NB4 (cell line): ENCODE data around the gene SYP.

Experiments
- DNase-seq: peaks from one replicate; pipeline ENCODE4 v3.0.0; 2010; ENCODE audit warnings: low read depth
- H3K4me3 ChIP-seq: one replicate; pipeline ENCODE4 v1.5.1; 2011; ENCODE audit warnings: mild to moderate bottlenecking, low read depth, low read length, moderate library complexity
- MYC ChIP-seq: IDR thresholded peaks from 2 replicates; pipeline ENCODE4 v1.6.1; 2011; ENCODE audit warnings: low read depth, low read length
- POLR2A ChIP-seq: IDR thresholded peaks from 2 replicates; pipeline ENCODE4 v1.6.1; 2011; ENCODE audit warnings: mild to moderate bottlenecking; ENCODE audit not compliant: insufficient read length; ENCODE audit errors: extremely low read depth
- TF ChIP-seq, protein P1 (sequence below): IDR thresholded peaks from one replicate; pipeline ENCODE4 v1.5.1; 2012; ENCODE audit warnings: low read depth, low read length
- TF ChIP-seq, protein P2 (sequence below): IDR thresholded peaks from 2 replicates; pipeline ENCODE4 v1.6.1; 2011; ENCODE audit warnings: low read depth, low read length

Gene SYP

DNA sequence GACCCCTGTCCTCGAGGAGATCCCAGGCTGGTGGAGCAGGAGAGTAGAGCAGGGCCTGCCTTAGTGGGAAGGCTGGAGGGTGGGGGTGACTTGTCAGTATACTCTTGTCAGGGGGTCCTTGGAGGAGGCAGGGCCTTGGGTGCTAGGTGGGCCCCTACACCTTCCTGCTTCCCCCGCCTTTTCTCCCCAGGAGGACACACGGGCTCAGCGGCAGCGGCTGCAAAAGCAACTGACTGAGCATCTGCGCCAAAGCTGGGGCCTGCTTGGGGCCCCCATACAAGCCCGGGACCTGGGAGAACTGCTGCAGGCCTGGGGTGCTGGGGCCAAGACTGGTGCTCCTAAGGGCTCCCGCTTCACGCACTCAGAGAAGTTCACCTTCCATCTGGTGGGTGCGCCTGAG is 46.5 kb upstream of the SYP start:
- no peak for DNase-seq
- TF ChIP-seq MYC (no peak), POLR2A (no peak)
- TF ChIP-seq, protein P1, sequence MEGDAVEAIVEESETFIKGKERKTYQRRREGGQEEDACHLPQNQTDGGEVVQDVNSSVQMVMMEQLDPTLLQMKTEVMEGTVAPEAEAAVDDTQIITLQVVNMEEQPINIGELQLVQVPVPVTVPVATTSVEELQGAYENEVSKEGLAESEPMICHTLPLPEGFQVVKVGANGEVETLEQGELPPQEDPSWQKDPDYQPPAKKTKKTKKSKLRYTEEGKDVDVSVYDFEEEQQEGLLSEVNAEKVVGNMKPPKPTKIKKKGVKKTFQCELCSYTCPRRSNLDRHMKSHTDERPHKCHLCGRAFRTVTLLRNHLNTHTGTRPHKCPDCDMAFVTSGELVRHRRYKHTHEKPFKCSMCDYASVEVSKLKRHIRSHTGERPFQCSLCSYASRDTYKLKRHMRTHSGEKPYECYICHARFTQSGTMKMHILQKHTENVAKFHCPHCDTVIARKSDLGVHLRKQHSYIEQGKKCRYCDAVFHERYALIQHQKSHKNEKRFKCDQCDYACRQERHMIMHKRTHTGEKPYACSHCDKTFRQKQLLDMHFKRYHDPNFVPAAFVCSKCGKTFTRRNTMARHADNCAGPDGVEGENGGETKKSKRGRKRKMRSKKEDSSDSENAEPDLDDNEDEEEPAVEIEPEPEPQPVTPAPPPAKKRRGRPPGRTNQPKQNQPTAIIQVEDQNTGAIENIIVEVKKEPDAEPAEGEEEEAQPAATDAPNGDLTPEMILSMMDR = no peak
- TF ChIP-seq, protein P2, sequence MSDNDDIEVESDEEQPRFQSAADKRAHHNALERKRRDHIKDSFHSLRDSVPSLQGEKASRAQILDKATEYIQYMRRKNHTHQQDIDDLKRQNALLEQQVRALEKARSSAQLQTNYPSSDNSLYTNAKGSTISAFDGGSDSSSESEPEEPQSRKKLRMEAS = no peak
- H3K4me3 ChIP-seq = no peak overlapping the region

DNA sequence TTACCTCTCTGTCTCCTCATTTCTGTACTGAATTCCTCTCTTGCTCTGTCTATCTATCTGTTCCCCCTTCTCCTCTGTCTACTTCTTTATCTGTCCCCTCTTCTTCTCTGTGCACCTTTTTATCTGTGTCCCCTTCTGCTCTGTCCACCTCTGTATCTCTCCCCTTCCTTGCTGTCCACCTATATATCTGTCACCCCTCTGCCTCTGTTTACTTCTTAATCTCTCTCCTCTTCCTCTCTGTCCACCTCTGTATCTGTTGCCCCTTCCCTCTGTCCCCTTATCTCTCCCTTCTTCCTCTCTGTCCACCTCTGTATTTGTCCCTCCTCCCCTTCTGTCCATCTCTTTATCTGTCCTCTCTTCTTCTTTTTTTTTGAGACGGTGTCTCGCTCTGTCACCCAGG is 44.2 kb upstream of the SYP start:
- DNase-seq = no peak
- TF ChIP-seq MYC (no peak), POLR2A (no peak)
- TF ChIP-seq, protein P2 = no peak
- TF ChIP-seq, protein P1 = no peak
- H3K4me3 ChIP-seq = no peak overlapping the region

DNA sequence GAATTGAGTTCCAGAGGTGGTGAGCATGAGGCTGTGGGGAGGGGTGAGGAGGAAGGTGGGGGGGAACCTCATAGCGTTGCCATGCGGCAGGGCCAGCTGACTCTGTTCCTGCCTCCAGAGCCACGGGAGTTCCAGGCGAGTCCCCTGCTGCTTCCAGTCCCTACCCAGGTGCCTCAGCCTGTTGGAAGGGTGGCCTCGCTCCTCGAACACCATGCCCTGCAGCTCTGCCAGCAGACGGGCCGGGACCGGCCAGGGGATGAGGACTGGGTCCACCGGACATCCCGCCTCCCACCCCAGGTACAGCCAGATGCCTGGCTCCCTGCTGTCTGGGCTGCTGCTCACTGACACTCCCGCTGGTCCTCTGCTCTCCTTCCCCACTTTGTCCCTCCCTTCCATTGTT is 43.2 kb upstream of the SYP start:
- H3K4me3 ChIP-seq = no peak overlapping the region
- DNase-seq = no peak
- TF ChIP-seq, protein P1 = no peak
- no peak for TF ChIP-seq MYC
- no peak for TF ChIP-seq POLR2A
- TF ChIP-seq, protein P2 = no peak

DNA sequence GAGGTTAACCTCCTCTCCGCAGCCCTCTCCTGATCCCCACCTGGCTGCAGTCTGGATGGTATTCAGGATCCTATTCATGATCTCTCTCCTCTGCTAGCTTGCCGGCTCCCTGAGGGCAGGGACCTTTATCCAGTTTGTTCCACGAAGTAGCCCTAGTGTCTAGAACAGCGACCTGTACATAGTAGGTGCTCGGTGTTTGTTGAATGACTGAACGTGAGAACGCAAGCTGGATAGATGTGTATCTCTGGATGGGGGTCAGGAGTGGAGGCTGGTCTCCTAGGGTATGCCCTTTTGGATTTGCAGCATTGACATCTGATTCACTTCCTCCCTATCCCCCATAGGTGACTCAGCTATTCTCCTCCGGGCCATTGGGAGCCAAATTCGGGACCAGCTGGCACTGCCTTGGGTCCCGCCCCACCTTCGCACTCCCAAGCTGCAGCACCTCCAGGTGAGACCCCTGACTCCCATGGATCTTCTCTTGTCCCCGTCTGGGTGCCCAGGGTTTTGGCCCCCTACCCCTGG is 42.6 kb upstream of the SYP start:
- DNase-seq = no peak
- H3K4me3 ChIP-seq = no peak overlapping the region
- TF ChIP-seq, protein P1 = no peak
- TF ChIP-seq POLR2A (no peak), MYC (no peak)

DNA sequence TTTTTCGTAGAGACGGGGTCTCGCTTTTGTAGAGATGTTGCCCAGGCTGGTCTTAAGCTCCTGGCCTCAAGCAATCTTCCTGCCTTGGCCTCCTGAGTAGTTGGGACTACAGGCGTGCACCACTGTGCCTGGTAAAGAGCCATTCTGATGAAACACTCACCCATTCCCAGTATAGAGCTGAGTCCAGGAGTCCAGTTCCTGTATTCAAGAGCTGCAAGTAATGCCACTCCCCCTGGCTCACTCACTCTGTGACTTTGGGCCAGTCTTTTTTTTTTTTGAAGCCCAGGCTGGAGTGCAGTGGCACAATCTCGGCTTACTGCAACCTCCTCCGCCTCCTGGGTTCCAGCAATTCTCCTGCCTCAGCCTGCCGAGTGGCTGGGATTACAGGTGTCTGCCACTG is 38.7 kb upstream of the SYP start:
- DNase-seq = no peak
- H3K4me3 ChIP-seq = no peak overlapping the region
- TF ChIP-seq MYC = no peak
- TF ChIP-seq, protein P2 = no peak
- no peak for TF ChIP-seq POLR2A
- TF ChIP-seq, protein P1 = no peak

DNA sequence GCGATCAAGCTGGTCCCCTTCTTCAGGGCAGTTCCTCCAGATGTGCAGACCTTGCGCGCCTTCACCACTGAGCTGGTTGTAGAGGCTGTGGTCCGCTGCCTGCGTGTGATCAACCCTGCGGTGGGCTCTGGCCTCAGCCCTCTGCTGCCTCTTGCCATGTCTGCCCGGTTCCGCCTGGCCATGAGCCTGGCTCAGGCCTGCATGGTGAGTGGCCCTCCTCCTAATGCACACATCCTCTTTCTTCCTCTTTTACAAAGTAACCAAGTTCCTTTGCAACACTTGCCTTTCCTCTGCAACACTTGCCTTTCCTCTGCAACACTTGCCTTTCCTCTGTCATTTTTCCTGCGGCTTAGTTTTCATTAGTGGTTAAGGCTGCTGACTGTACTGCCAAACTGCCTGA is 37.1 kb upstream of the SYP start:
- TF ChIP-seq, protein P2 = peak; percentile 35; the same call in 1 of the 2 replicates
- TF ChIP-seq, protein P1 = no peak
- TF ChIP-seq POLR2A (no peak), MYC (no peak; the same call in 1 of the 2 replicates)
- peak overlapping the region; percentile 52 for H3K4me3 ChIP-seq
- peak; percentile 88 for DNase-seq
